ENCODE data around the gene CDRT4. TPM values are rescaled to one million over a fixed set of nuclear protein-coding genes. Genes with fewer than 3 reads are reported as not detected.

CDRT4 gene
- total and polyA plus RNA-seq, 2 experiments from 2014 or later, result 6.5 to 13.0 TPM

DNA sequence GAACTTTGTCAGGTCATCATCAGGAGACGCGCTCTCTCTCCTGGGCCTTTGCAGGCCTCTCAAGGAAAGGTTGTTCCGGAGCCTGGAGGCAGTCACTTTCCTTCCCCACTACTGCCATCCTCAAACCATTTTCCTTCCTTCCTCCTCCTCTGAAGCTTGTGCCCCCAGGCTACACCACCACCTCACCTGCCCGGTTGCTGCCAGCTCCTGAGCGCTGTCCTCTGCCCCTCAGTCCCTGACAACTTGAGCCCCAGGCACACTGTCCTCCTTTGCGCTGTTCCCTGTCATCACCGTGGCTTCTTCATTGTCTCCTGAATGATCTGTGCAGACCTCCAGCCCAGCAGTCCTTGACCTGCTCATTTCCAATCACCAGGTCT, 18.9 kb downstream of the CDRT4 start (continued):
- TF ChIP-seq, protein P1, sequence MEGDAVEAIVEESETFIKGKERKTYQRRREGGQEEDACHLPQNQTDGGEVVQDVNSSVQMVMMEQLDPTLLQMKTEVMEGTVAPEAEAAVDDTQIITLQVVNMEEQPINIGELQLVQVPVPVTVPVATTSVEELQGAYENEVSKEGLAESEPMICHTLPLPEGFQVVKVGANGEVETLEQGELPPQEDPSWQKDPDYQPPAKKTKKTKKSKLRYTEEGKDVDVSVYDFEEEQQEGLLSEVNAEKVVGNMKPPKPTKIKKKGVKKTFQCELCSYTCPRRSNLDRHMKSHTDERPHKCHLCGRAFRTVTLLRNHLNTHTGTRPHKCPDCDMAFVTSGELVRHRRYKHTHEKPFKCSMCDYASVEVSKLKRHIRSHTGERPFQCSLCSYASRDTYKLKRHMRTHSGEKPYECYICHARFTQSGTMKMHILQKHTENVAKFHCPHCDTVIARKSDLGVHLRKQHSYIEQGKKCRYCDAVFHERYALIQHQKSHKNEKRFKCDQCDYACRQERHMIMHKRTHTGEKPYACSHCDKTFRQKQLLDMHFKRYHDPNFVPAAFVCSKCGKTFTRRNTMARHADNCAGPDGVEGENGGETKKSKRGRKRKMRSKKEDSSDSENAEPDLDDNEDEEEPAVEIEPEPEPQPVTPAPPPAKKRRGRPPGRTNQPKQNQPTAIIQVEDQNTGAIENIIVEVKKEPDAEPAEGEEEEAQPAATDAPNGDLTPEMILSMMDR (conservative IDR thresholded peaks at IDR 0.05; ENCODE audit: low read depth in 2 of 2), result no peak
- TF ChIP-seq, protein P2, sequence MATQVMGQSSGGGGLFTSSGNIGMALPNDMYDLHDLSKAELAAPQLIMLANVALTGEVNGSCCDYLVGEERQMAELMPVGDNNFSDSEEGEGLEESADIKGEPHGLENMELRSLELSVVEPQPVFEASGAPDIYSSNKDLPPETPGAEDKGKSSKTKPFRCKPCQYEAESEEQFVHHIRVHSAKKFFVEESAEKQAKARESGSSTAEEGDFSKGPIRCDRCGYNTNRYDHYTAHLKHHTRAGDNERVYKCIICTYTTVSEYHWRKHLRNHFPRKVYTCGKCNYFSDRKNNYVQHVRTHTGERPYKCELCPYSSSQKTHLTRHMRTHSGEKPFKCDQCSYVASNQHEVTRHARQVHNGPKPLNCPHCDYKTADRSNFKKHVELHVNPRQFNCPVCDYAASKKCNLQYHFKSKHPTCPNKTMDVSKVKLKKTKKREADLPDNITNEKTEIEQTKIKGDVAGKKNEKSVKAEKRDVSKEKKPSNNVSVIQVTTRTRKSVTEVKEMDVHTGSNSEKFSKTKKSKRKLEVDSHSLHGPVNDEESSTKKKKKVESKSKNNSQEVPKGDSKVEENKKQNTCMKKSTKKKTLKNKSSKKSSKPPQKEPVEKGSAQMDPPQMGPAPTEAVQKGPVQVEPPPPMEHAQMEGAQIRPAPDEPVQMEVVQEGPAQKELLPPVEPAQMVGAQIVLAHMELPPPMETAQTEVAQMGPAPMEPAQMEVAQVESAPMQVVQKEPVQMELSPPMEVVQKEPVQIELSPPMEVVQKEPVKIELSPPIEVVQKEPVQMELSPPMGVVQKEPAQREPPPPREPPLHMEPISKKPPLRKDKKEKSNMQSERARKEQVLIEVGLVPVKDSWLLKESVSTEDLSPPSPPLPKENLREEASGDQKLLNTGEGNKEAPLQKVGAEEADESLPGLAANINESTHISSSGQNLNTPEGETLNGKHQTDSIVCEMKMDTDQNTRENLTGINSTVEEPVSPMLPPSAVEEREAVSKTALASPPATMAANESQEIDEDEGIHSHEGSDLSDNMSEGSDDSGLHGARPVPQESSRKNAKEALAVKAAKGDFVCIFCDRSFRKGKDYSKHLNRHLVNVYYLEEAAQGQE (IDR thresholded peaks at IDR 0.05; ENCODE audit: unreplicated experiment), result no peak

DNA sequence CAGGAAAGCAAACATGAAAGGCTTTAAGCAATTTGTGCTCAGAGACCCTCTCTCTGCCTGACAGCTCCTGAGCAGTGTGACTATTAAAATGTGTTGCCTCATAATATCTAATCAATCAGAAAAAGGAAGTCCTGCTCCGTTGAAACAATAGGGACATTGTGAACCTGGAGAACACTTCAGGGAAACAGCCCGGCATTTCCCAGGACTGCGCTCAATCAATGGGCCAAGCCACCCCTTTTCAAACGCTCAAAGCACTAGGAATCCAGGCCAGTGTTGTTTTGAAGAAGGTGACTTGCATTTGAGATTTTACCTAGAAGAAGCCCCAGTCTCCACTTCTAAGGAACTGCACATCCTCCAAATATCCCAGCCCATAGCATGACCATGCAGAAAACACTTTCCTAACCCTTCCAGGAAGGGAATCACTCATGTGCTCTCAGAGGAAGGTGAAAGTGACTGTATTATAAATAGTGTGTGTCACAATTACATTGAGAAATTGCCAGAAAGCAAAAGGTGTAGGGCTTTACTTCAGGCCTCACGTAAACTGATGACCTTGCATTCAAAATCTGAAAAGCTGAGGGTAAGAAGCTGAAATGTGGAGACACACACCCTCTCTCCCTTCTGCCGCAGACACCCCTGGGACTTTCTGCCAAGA, 19.4 kb downstream of the CDRT4 start:
- DNase-seq (ENCODE audit: low spot score) (no peak), ATAC-seq (no peak)
- no peak overlapping the region for H3K4me3 ChIP-seq
- no peak overlapping the region for H3K4me2 ChIP-seq
- H3K27me3 ChIP-seq (ENCODE audit: insufficient read depth), result no peaks in the 10 kb centered on the region
- H3K79me2 ChIP-seq (replicated peaks; ENCODE audit: insufficient read depth), result no peaks in the 10 kb centered on the region
- Mint-ChIP-seq H3K9me3 (no peaks in the 10 kb centered on the region), H3K27me3 (ENCODE audit: insufficient read depth, low read depth, poor library complexity) (peaks cover 2% of the 10 kb centered on the region), H3K36me3 (ENCODE audit: low read depth) (no peaks in the 10 kb centered on the region), H3K4me1 (peaks cover 5% of the 10 kb centered on the region; the same call in 2 of the 3 replicates), H3K27ac (no peak overlapping the region), H3K4me3 (no peak overlapping the region)
- no peaks in the 10 kb centered on the region for H3K4me1 ChIP-seq (ENCODE audit: insufficient read depth)
- no peaks in the 10 kb centered on the region for H3K9me2 ChIP-seq (ENCODE audit: insufficient read depth)
- H3F3A ChIP-seq (replicated peaks; ENCODE audit: low read depth), result no peaks in the 10 kb centered on the region
- 0 out of 2 replicates have a peak, but pooled peaks cover 8% of the 10 kb centered on the region for H4K20me1 ChIP-seq (replicated peaks; ENCODE audit: insufficient read depth)
- H2AFZ ChIP-seq, result no peak overlapping the region
- no peak overlapping the region for H3K27ac ChIP-seq (ENCODE audit: low read depth)
- no peaks in the 10 kb centered on the region for H3K36me3 ChIP-seq (ENCODE audit: insufficient read depth)
- no peak for TF ChIP-seq ZNF114 (CRISPR knock-in tag; IDR thresholded peaks at IDR 0.05)
- TF ChIP-seq, protein P1 (conservative IDR thresholded peaks at IDR 0.05; ENCODE audit: low read depth in 2 of 2), result no peak
- no peak for TF ChIP-seq STAT1 (IDR thresholded peaks at IDR 0.05; ENCODE audit: unreplicated experiment)
- TF ChIP-seq EZH2phosphoT487 (IDR thresholded peaks at IDR 0.05; ENCODE audit: unreplicated experiment), result no peak
- no peak for TF ChIP-seq CREB1 (CRISPR knock-in tag; IDR thresholded peaks at IDR 0.05; ENCODE audit: low read depth)
- no peak for TF ChIP-seq EZH2 (IDR thresholded peaks at IDR 0.05; ENCODE audit: low read depth, unreplicated experiment)
- no peak for TF ChIP-seq ZNF331 (CRISPR knock-in tag; IDR thresholded peaks at IDR 0.05; ENCODE audit: low read depth)
- TF ChIP-seq, protein P2 (IDR thresholded peaks at IDR 0.05; ENCODE audit: unreplicated experiment), result no peak
- TF ChIP-seq JUNB (IDR thresholded peaks at IDR 0.05; ENCODE audit: unreplicated experiment), result no peak
- TF ChIP-seq, protein P3, sequence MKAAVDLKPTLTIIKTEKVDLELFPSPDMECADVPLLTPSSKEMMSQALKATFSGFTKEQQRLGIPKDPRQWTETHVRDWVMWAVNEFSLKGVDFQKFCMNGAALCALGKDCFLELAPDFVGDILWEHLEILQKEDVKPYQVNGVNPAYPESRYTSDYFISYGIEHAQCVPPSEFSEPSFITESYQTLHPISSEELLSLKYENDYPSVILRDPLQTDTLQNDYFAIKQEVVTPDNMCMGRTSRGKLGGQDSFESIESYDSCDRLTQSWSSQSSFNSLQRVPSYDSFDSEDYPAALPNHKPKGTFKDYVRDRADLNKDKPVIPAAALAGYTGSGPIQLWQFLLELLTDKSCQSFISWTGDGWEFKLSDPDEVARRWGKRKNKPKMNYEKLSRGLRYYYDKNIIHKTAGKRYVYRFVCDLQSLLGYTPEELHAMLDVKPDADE (IDR thresholded peaks at IDR 0.05), result no peak
- TF ChIP-seq POLR2AphosphoS5 (IDR thresholded peaks at IDR 0.05; ENCODE audit: low read depth), result no peak
- no peak for TF ChIP-seq NANOG (IDR thresholded peaks at IDR 0.05; ENCODE audit: borderline replicate concordance)

All from GM23338 (cell line).